ENCODE results near the gene SLAIN2. TPM values are rescaled to one million over a fixed set of nuclear protein-coding genes. Genes with fewer than 3 reads are reported as not detected.

The SLAIN2 gene
- total RNA-seq, 1 donor from 2014 or later = 58.1 TPM

DNA sequence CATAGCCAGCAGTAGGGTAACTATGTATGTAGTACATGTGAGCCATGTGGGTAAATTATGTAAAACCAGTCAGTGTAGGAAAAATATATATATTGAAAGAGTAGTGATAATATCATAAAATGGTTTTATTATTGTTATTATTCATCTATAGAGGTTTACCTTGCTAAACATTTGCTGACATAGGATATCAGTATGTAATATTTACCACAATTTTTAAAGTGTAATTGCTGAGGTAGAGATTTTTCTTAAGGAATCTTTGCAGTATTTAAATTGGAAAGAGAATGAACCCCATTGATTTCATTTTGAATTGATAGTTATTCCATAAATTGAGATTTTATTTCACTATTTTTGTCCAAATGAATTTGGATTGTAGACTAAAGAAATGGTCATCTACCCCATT lies 27.1 kb downstream of the SLAIN2 start:
- intact Hi-C loops (cut with micrococcal nuclease) = no loop called here

DNA sequence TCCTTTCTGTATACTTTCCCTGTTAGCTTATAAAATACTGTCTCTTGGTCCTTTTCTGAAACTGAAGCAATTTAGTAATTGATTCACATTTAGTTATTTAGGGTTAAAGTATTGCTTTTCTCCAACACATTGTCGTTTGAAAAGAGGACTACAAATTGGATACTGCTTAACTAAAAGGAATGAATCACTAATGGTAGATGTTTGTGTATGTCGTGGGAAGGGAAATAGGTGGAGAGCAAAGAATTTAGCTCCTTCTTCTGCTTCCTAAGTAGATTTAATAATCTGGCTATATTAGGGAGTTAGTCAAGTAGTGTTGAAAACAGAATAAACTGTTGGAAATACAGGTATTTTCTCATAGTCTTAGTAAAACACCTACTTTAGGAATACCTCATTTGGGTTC lies 27.9 kb downstream of the SLAIN2 start:
- intact Hi-C loops (cut with micrococcal nuclease) = no loop called here

DNA sequence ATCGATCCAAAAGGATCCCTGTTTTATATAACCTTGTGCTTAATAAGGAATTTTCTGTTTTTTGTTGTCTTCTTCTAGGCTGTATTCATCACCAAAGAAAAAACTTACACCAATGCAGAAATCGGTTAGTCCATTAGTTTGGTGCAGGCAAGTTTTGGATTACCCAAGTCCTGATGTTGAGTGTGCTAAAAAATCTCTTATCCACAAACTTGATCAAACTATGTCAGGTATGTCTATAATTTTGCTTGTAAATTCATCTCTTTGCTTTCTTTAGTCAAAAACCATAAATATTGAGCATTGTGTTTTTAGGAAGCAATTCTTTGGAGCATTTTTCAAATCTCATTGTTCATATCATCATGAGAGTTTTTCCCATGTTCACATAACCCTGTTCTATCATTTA lies 28.4 kb downstream of the SLAIN2 start:
- intact Hi-C loops (cut with micrococcal nuclease) = no loop called here

DNA sequence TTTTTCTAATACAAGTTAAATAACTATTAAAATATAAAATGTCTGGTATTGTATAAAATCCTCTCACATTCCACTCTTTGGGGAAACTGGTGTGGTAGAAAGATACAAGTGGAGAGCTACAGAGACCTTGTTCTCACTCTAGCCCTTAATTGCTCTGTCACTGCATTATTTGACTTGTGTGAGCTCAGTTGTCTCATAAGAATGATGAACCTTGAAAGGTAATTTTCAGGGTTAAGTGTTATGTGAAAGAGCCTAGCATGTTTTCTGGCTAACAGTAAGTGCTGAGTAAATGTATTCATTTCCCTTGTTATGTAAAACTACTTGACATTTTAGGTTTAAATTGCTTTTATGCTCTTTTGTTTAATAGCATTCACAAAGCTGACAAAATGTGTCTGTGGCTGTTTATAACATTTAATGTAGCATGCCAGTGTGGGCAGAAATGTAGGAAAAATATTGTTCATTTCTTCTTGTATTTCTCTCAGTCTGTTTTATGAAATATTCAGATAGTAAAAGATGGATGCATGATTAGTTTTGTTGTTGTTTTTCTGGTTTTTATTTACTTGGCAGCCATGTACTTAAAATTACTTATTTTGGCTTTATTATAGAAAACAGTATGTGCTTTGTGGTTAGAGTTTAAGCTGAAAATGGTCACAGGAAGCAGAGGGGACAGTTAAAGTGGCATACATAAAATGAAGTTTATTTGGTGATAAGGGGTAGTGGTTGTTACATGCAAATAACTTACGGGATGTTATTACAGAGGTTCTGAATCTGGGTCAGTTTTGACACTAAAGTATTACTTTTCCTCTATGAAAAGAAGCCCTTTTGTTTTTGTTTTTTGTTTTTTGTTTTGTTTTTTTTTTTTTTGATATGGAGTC lies 29.2 kb downstream of the SLAIN2 start:
- intact Hi-C loops (cut with micrococcal nuclease) = no loop called here

DNA sequence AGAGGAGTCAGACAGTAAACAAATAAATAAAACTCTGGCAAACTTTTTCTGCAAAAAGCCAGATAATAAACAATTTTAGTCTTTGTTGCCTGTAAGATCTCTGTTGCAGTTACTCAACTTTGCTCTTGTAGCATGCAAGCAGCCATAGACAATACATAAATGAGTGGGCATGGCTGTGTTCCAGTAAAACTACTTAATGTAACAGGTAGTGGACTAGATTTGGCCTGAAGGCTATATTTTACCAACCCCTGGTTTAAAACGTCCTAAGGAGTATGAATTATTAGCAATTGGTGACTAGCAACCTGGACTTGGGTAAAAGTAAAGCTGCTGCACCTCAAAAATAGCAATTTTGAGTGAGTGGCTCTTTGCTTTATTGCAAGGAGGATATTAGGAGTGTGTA lies 30.9 kb downstream of the SLAIN2 start:
- intact Hi-C loops (cut with micrococcal nuclease) = no loop called here

DNA sequence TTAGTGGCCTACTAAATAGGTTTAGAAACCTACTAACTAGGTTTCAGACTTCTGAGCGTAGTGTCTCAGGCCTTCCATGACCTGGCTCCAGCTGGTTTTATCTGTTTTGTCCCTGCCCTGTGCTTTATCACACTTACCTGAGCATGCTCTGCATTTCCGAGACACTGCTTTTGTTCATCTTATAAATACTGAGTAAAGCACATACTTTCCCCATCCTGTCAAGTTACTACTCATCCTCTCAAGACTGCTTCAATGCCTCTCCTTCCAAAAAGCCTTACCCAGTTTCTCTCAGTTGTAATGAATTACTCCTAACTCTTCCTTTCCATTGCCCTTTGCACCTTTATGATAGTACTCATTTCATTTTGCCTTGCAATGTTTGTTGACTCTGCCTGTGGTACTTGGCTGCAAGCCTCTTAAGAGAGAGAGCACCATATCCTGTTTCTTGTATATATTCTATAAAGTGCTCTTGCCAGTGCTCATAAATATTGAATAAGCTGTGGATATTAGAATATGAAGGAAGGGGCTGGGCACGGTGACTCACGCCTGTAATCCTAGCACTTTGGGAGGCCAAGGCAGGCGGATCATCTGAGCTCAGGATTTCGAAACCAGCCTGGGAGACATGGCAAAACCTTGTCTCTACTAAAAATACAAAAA lies 34.4 kb downstream of the SLAIN2 start:
- intact Hi-C loops (cut with micrococcal nuclease) = no loop called here

DNA sequence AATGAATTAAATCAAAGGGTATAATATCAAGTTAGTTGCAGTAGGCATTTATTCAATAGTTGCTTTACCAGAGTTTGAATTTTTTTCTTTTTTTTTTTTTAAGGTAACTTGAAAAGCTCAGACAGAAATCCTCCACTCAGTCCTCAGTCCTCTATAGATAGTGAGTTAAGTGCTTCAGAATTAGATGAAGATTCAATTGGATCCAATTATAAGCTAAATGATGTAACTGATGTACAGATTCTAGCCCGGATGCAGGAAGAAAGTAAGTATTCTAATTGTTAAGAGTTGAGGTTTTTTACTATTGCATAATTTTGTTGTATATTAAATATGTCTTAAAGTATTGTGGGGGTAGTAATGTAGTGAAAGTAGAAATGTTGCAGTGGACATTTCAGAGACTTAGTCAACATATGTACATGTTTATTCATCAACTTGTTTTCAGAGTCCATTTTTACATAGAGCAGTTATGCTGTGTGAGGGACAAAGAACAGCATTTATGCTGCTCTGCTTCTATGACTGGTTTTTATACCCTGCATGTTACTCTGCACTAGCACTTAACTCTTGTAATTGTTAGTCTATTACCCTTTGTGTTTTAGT lies 38.4 kb downstream of the SLAIN2 start:
- intact Hi-C loops (cut with micrococcal nuclease) = no loop called here

DNA sequence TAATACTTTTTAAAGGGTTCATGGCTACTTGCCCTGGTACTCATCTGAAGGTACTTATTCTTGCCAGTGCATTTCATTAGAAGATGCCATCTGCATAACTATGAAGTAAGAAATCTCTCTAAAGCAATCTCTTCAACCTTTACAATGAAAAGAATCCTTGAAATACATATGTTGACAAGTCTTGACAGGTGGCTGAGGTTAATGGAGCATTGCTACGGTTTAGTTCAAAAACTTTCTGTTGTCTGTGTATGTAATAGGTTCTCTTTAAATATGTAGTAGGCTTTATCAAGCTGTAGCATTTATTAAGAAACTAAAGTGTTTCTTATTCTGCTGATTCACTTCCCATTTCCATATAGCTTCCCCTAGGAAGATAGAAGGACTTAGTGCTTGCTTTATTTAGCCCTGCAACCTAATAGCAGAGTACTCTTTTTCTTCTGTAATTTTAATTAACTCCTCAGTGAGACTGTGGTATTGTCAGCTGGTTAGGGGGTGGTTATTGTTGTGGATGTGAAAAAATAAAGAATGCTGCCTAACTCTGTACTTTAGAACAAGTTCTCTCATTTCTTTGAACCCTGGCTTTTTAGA lies 39.3 kb downstream of the SLAIN2 start:
- intact Hi-C loops (cut with micrococcal nuclease) = no loop called here

DNA sequence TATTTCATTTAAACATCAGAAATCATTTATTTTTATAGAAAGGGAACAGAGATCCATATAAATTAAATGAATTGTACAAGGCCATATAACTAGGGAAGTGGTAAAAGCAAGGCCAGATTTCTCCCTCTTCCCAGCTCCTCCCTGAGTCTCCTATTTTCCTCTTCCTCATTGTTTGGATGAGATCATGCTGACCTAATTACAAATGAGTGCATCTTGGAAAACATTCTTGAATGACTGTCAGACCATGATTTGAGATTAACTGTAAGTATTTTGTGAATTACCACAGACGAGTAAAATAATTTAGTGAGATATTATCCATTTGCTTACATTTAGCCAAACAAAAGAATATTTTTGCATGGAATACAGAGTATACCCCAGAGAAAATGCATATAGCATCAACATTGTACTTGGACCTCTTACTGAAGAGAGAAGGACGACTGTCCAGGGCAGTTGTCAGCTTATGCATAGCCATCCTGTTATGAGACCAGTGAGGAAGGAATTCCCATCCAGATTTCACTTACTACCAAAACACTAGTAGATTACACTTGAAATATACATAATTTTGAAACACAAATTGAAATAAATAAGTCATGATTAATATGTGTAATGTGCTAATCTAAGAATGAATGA lies 47.3 kb downstream of the SLAIN2 start:
- intact Hi-C loops (cut with micrococcal nuclease) = no loop called here

DNA sequence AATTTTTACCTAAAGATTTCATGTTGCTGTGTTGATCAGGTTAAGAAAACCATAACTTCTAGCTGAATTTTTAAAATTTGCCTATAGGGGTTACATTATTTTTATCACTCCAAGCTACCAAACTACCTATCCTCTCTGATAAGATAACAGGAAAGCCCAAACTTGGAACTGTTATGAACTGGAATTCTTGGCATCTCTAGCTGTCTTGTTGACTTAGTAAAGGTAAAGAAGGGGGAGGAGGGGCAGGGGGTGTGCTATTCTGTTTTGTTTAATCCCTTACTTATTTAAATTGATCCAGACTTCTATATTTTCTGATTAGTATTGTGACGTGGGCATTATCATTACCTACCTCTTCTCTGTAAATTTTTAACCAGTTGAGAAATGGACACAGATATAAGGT lies 54.7 kb downstream of the SLAIN2 start:
- intact Hi-C loops (cut with micrococcal nuclease) = no loop called here

DNA sequence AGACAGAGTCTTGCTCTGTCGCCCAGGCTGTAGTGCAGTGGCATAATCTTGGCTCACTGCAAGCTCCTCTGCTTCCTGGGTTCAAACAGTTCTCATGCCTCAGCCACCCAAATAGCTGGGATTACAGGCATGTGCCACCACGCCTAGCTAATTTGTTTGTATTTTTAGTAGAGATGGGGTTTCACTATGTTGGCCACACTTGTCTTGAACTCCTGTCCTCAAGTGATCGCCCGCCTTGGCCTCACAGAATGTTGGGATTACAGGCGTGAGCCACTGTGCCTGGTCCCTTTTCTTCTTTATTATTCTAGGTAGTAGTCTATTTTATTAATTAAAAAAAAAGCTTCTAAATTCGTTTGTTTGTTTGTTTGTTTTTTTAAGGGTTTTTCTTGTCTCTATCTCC lies 59.1 kb downstream of the SLAIN2 start:
- intact Hi-C loops (cut with micrococcal nuclease) = no loop called here

DNA sequence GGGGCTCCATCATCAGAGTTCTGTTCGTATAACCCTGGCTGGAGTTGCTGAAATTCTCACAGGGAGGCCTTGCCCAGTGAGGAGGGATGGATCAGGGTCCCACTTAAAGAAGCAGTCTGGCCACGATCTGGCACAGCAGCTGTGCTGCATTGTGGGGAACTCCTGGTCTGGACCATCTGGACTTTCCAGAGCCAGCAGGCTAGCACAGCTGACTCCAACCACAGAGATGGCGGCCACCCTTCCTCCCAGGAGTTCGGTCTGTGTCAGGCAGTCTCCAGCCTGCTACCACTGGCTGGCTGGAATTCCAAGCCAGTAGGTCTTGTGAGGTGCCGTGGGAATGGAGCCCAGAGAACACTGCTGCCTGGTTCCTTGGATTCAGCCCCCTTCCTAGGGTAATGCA lies 62.0 kb downstream of the SLAIN2 start:
- intact Hi-C loops (cut with micrococcal nuclease) = no loop called here

DNA sequence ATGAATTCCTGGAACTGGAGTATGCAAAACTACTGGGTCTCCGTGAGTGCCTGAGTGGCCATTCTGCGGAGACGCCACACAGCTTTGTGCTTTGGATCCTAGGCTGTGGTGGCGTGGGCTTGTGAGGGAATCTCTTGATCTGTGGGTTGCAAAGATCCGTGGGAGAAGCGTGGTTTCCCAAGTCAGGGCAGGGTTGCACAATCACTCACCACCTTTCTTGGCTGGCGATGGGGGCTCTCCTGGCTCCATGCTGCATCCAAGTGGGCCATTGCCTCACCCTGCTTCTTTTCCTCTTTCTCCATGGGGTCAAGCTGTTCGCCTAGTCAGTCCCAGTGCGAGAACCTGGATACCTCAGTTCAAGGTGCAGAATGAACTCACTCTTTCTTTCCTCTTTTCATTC lies 62.5 kb downstream of the SLAIN2 start:
- intact Hi-C loops (cut with micrococcal nuclease) = no loop called here

DNA sequence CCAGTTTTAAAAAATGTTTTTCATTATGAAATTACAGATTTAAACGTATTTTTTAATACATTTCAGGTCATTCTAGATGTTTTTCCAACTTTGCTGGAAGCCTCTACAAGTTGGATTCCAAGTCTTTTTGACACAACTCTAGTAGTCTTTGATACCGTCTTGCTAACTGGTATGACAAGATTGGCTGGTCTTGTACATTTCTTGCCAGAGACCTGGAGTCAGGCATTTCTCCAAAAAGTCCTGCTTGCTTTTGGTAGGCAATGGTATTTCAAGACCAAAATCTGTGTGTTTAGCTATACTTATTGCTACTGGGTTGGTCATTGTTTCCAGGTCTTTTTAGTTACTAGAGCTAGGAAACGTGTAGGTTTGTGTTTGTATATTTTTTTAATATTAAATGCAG lies 64.6 kb downstream of the SLAIN2 start:
- intact Hi-C loops (cut with micrococcal nuclease) = no loop called here

DNA sequence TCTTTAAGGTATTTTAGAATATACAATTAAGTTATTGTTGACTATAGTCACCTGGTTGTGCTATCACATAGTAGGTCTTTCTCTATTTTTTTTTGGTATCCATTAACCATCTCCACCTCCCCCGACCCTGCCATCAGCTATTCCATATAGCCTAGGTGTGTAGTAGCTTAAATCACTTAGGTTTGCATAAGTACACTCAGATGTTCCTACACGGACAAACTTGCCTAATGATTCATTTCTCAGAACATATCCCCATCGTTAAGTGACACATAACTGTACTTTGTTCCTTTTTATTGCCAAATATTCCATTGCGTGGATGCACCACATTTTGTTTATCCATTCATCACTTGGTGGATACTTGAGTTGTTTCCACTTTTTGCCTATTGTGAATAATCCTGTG lies 67.9 kb downstream of the SLAIN2 start:
- intact Hi-C loops (cut with micrococcal nuclease) = no loop called here

DNA sequence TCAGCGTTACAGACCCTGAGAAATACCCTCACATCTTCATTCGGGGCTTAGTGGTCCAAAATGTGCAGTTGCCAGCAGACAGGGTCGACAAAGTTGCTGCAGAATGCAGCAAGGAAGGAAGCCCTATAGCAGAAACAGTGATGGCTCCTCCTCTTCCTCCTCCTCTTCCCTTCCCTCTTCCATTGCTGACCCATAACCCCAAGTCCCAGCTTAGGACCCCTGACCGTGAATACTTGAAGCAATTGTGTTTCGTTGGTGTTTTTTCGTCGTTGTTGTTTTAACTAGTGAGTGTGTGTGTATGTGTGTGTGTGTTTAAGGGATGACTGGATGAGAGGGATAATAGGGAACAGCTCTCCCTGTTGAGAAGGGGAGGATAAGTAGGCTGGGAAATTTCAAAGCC lies 69.5 kb downstream of the SLAIN2 start:
- intact Hi-C loops (cut with micrococcal nuclease) = no loop called here

DNA sequence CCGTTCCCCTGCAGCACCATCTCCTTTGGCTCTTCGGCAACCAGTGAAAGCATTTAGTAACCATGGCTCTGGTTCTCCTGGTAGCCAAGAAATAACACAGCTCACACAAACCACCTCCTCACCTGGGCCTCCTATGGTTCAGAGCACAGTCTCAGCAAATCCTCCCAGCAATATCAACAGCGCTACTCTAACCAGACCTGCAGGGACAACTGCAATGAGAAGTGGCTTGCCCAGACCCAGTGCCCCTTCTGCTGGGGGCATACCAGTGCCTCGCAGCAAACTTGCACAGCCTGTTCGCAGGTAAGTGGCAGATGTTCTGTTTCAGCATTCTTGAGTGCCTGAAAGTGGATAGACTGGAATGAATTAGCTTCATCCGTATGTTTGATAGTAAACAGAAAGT lies 78.8 kb downstream of the SLAIN2 start:
- intact Hi-C loops (cut with micrococcal nuclease) = no loop called here

DNA sequence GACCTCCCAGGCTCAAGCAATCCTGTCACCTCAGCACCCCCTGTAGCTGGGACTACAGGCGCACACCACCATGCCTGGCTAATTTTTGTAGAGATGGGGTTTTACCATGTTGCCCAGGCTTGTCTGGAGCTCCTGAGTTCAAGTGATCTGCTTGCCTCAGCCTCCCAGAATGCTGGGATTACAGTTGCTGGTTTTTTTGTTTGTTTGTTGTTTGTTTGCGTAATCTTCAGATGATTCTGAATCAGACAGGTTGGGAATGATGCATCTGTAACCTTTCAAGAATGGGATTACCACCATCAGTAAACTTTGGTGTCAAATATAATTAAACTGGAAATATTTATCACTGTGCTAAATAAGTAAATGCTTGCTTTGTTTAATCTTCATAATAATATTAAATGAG lies 79.8 kb downstream of the SLAIN2 start:
- intact Hi-C loops (cut with micrococcal nuclease) = no loop called here

DNA sequence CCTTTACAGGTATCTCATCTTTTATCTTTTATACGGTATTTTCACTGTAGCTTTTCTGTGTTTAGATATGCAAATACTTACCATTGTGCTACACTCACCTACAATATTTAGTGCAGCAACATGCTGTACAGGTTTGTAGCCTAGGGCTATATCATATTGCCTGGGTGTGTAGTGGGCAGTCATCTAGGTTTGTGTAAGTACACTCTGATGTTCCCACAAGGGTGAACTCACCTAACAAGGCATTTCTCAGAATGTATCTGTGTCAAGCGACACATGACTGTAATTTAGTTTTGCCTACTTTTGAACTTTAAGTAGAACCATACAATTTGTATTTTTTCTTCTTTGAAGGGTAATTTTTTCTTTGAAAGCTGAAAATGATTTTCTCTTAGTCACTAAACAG lies 87.6 kb downstream of the SLAIN2 start:
- intact Hi-C loops (cut with micrococcal nuclease) = loop anchor here (5.0 kb wide), 1 partner anchor 112 kb away; no protein-coding TSS in a partner anchor

DNA sequence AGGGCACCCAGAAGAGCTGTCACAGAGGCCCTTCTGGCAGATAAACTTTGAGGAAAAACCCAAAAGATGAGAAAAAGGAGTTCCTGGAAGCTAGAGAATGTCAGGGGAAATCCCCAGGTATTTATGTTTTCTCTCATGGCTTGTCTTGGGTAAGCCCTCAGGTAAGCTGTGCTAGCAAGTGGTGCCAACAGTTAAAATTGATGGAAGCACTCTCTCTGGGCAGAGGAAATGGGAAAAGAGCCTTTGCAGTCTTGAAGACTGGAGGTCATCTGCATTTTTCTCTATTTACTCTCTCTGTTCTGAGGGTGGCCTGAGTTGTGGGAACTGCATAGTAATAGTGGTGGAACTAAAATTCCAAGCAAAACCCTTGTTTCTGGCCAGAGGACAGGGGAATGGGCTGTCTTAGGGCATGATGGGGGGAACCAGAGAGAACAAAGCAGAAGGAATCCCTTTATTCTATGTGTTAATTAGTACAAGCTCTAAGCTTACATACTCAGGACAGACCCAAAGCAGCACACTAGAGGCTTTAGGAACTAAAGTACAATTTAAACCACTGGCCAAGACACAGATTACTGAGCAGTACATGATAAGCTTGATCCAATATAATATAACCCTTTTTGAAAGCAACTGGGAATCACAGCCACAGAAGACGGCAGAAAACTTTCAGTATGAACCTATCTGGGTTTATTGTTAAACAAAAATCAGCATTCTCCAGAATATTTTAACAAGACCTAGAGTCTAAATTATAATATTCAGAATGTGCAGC lies 88.6 kb downstream of the SLAIN2 start:
- intact Hi-C loops (cut with micrococcal nuclease) = loop anchor here (5.0 kb wide), 1 partner anchor 113 kb away; no protein-coding TSS in a partner anchor

DNA sequence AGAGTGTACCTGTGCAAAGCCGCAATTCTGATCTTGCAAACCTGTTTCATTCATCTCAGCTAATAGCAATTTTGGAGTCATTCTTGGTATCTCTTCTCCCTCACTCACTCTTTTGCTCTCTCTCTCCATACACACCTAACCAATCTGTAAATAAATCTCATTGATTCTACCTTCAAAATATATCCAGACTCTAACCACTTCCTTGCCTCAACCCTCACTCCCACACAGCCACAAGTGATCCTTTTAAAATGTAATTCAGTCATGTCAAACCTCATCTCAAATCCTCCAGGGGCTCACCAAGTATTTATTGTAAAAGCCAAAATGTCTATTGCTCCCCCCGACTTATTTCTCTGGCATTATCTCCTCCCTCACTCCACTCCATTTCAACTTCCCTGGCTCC lies 90.1 kb downstream of the SLAIN2 start:
- intact Hi-C loops (cut with micrococcal nuclease) = no loop called here
